Occipital lobe (tissue), 2 donors: ENCODE data around the gene C1orf21. TPM values are rescaled to one million over a fixed set of nuclear protein-coding genes. Genes with fewer than 3 reads are reported as not detected.
"Not testable (repeated sequence)": the region's sequence is repeated elsewhere in the genome, so short reads cannot be mapped to it uniquely, and the experiment has no call there.

Experiments
- DNase-seq: peaks from one replicate; lab custom pipeline; 2025; lab: John Stamatoyannopoulos, UW
- total RNA-seq: library from RNA; depleted of rRNA; stranded (reverse); fragments of >200 nt; gene quantifications from one replicate; pipeline ENCODE4 v1.2.3, GENCODE V29; 2014

Gene C1orf21, protein sequence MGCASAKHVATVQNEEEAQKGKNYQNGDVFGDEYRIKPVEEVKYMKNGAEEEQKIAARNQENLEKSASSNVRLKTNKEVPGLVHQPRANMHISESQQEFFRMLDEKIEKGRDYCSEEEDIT
- total RNA-seq = 31.7 TPM

DNA sequence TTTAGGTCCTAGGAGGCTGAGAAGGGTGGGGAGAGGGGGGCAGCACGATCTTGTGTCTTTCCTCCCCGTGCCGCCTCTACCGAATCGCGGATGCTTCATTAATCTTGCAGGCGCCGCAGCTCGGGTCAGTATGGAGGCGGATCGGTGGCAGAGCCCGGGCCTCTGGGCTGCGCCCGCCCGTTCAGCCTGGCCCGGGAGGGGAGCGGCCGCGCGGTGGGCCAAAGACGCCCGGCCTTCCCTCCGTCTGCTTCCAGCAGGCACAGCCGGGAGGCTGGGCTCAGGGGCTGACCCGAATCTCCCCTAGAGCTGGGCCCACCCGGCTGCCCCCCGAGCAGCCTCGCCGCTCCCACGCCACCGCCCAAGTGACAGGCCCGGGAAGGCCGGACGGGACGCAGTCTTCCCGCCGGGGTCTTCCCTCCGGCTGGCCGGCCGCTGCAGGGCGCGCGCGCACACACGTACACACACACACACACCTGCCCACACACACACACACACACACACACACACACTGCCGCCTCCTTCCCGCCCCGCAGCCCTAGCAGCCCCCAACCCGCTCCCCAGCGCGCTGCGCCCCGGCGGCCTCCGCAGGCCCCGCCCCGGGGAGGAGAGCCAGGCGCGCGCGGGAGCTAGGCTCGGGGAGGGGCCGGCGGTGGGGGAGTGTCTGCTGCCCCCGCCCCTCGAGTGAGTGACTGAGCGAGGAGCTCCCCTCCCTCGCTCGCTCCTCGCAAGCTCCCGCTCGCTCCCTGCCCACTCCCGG lies at the start of gene C1orf21:
C1orf21 (plus strand) TSS at position 718 of the 757 bp plus-strand sequence. CDS start 90,481 bp downstream, outside the sequence.
- peak; percentile 80 for DNase-seq

DNA sequence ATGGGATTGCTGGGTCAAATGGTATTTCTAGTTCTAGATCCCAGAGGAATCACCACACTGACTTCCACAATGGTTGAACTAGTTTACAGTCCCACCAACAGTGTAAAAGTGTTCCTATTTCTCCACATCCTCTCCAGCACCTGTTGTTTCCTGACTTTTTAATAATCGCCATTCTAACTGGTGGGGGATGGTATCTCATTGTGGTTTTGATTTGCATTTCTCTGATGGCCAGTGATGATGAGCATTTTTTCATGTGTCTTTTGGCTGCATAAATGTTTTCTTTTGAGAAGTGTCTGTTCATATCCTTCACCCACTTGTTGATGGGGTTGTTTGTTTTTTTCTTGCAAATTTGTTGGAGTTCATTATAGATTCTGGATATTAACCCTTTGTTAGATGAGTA lies 49.0 kb upstream of the C1orf21 start:
- not testable (repeated sequence) for DNase-seq

DNA sequence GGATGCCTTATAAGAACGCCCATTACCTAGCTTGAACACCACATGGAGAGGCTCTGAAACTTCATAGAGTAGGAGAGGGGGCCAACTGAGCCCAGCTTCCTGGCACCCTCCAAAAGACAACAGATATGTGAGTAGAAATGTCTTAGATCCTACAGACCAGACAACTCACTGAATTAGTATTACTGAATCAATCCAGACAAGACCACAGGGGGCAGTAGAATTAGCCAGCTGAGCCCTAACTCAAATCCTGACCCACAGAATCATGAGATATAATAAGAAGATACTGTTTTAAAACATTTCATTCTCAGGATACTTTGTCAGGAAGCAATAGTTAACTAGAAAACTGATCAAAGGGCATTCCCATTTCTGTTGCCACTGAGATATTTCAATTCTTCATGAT lies 45.8 kb upstream of the C1orf21 start:
- DNase-seq = no peak

DNA sequence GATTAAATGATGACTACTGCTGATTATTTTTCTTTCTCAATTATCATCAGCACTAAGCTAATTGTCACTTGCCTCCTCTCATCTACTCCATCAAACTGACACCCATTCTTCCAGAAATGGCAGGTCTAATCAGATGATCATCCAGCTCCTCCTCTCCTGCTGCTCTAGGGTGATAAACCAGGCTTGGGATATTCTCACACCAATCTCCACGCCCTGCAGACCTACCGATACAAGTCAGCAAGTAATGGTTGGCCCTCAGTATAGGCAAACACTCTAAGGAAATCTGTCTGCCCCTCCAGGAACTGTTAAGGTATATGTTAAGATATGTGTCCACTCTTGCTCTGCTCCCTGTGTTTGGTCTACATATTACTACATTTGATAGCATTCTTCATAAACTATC lies 36.3 kb upstream of the C1orf21 start:
- DNase-seq = no peak

DNA sequence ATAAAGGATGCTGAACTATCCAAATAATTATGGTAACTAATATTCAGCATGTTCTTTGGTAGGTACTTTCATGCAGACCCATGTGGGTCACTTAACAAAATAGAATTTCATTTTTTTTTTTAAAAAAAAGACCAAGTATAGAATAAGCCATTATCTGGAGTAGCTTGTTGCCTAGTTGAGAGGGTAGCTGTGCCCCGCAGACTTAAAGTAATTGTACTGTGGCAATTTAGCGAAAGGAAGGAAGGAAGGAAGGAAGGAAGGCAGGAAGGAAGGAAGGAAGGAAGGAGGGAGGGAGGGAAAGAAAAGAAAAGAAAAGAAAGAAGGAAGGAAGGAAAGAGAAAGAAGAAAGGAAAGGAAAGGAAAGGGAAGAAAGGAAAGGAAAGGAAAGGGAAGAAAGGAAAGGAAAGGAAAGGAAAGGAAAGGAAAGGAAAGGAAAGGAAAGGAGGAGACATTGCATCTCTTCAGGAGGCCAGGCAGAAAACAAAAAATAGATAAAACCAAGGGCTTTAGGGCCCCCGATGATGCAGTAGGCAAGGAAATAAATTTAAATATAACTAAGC lies 35.3 kb upstream of the C1orf21 start:
- DNase-seq = no peak

DNA sequence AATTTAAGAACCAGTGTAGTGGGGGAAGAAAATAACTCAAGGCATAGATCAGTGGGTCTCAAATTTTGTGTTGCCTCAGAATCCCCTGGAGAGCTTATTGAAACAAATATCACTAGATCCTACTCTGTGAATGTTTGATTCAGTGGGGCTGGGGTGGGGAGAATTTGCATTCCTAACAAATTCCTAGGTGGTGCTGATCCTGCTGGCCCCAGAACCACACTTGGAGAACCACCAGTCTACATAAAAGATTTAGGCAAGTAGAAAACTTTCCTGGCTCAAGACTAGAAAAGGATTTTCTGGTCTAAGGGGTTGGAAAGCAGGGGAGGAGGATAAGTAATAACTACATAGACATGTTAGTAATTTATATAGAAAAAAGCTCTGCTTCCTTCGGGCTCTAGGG lies 34.1 kb upstream of the C1orf21 start:
- no peak for DNase-seq

DNA sequence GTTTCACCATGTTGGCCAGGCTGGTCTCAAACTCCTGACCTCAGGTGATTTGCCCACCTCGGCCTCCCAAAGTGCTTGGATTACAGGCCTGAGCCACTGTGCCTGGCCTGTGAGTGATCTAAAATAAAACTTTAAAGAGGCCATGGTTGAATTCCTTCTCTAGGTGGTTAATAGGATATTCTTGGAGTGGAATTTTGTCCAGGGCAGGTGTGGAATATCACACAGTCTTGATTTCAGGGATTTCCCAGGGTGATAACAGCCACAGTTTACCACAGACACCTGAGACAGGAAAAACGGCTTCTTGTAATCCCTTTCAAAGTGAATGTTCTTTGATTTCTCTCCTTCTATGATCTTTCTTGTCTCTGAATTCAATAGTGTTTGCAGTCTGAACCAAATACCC lies 32.1 kb upstream of the C1orf21 start:
- DNase-seq = no peak

DNA sequence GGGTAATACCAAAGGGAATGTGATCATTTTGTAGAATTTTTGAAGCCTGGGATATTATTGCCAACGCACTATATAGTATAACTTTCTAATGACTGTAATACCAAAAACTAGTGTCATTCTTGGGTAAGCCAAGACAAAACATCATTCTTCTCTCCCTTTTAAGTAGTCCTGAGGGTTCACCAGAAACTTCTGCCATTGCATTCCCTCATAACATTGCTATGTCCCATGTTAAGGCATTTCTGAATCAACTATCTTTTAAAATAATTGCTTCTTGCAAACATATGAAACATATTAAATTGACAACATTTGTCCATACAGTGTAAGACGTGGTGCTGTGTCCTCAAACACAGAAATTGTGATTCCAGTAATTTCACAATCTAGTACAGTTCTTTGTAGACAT lies 29.9 kb upstream of the C1orf21 start:
- no peak for DNase-seq

DNA sequence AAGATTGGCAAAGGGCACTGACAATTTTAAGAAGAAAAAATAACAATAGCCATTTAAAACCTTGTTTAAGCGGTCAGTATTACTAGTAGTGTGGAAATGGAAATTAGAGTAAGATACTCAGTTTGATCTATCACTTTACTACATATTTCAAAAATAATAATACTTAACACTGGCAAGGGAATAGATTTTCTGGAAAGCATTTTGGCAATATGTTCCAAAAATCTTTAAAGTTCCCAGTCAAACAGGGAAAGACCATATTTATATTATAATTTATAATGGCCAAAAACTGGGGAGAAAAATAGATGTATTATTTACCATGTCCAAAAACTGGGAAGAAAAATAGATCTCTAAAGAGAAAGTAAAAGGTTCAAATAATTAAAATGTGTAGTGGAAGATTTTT lies 28.6 kb upstream of the C1orf21 start:
- DNase-seq = no peak

DNA sequence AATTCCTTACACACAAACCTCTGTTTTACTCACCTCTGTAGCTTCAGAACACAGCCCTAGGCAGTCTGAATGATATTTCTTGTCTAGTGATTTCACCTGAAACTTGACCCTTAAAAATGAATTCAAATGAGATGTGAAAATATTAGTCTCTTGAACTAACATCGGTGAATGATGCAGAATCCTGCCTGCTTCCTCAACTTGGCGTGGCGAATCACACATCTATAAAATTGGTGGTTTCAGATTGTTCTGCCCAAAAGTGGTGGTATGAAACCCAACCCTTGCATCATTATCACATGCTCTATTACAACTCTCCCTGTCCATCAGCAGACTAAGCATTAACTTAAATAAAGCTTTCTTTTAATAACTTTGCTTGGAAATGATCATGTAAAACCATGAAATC lies 26.9 kb upstream of the C1orf21 start:
- DNase-seq = no peak

DNA sequence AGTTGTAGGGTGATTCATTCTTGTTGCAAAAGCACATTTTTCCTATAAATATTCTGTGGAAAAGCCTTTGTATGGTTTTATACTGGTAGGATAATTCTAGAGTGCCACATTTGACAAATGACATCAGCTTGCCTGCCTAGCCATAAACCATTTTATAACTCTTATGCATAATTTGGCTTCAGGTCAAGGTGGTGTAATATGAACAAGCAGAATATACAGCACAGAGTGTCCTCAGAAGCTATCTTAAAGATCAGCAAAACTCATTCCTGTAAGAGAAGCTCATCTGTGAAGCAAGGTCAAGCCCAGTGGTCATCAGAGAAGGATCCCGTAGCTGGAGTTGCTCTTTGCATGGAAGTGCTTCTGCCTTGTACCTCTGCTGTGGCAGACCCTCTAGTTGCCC lies 24.0 kb upstream of the C1orf21 start:
- no peak for DNase-seq

DNA sequence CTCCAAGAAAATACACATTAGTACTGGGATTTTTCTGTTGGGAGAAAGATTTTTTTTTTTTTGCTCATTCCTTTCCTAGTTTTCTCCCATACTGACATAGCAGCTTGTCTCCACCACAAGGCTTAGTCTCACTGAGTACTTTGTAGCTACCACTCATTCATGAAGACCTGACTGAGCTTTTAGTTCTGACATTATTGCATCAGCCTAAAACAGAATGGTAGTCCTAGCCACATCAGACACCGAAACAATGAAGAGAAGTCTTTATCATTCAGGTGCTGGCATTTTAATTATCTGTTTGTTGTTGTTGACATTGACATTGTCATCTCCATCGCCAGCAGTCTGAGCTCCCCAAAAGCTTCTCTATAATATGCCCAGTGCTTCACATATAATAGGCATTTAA lies 21.1 kb upstream of the C1orf21 start:
- DNase-seq = no peak

DNA sequence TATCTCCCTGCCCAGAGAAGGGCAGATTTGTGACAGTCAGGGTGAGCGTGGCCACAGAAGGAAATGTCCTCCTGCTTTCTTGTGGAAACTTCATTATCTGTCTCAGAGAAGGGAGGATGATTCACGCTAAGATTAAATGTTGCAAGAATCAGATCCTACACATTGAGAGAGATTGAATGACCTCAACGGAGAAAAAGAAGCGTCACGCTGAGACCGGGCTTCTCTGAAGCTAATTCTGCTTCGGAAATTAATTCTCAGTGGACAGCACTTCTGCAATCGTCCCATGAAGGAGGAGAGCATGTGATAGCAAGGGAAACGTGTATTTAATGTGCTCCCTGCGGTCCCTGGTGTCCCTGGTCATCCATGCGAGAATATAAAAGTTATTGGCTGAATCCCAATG lies 19.8 kb upstream of the C1orf21 start:
- DNase-seq = no peak

DNA sequence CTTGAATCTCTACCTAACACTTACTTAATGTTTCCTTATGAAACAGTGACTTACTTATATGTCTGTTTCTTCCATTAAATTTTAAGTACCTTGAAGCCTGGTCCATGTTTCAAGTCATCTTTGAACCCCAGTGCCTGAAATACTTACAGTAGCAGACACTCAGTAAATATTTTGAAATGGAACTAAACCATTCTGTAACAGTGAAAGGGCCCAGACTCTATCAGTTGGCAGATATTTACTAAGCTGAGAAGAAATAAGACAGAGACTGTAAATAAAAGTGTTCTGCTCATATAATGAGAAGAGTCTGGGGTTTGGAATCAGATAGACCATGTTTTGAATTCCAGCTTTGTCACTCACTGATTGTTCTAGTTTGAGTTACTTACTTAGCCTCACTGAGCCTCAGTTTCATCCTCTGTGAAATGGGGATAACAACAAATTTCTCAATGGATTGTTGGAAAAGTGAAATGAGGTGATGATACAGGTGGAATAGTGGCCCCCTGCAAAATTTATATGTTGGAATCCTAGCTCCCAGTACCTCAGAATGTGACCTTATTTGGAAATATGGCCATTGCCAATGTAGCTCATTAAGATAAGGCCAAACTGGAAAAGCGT lies 19.3 kb upstream of the C1orf21 start:
- no peak for DNase-seq

DNA sequence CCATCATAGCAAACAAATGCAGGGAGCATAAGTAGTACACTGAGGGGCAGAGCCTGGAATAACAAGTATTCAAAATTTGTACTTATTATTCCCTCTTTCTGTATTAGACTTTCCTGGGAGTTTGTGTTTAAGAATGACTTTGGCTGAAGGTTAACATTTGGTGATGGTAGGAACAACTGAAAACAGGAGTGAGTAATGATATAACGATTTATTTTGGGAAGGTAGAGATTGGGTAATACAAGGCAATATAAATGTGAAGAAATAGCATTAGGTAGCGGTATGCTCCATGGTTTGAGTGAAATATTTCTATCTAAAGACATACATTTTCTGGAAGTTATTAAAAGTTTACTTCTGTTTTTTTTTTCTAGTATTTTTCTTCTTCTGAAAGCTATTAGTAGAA lies 18.5 kb upstream of the C1orf21 start:
- DNase-seq = no peak

DNA sequence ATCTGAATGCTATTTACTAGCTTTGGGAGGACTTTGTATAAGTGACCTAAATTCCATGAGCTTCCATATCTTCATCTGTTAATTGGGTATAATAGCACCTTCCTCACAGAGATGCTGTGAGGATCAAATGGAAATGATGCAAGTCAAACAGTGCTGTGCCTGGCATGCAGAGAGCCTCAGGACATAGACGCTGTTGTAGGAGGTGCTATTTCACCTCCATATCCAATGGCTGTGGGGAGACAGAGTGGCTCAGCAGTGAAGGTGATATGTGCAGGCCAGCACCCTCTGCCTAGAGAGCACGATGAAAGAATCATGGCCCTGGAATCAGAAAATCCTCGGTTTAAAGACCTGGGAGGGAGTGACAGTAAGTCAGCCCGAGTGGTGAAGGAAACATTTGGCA lies 16.0 kb upstream of the C1orf21 start:
- DNase-seq = no peak

DNA sequence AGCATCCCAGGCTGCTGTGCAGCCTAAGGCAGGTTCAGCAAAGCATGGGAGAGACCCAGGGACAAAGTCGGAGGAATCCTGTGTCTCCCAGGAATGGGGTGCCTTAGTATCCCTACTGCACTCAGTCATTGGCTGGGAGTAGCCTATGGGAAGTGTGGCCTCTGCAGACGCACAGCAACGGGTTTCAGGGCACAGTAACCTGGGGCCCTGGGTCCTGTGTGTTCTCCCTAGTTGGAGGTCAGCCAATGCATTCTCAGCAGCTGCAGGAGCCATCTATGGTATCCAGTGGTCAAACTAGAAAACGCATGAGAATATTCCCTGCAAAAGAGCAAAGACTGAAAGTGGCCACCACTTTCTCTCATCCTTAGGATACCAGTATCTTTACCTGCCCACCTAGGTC lies 13.7 kb upstream of the C1orf21 start:
- DNase-seq = no peak

DNA sequence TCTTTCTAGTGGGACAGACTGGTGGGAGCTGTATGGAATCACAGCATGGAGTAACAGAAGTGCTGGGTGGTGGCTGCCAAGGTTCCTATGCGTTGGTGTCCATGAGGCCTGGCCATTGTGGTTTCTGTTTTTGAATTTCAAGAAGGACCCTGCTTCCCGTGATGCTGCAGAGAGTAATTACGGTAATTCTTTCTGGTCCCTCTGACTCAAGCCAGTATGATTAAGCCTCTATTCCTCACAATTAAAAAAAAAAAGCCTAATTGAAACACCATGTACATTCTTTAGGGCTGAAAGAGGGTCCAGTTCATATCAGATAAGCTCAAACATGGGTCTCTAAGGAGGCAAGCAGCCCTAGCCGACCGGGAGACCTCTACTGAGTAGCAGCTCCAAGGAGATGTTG lies 10.5 kb upstream of the C1orf21 start:
- no peak for DNase-seq

DNA sequence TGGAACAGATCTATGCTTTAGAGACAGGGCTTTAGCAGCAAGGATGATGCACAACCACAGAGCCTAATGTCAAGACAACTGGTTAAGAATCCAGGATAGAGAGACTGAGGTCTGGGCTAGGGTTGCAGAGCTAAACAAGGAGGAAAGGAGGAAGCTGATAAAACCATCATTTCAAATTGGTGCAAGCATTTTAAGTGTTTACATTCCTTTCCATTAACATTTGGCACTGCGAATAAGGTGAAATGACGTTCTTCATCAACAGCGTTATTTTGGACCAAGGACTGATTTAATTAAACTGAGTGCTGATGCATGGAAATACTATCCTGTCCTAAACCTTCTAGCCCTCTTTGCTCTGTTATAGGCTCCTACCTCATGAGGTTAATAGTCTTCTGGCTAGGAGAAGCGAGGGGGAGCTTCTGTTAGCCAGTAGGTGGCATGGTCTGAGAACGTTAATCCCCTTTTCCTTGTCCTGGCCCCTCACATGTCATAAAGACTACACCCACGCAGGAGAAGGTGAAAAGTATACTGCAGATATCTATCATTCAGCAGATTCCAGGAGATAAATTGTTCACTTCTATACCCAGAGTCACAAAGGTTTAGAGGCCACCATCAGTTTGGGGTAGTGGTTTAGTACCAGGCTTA lies 7.6 kb upstream of the C1orf21 start:
- no peak for DNase-seq

DNA sequence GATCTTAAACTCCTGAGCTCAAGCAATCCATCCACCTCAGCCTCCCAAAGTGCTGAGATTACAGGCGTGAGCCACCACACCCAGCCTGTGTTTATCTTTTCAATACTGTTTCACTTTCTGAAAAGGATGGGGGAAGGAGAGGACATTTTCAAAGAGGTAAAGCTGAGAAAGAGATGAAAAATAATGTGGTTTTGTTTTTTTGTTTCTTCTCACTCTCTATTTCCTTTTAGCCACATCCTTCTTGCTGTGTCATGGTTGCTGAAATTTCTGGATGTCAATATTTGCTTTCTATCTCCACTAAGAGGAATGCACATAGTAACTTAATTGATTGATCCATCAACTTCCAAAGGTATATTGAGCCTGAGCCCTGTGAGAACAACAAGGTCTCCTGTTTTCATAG lies 6.4 kb upstream of the C1orf21 start:
- DNase-seq = no peak

DNA sequence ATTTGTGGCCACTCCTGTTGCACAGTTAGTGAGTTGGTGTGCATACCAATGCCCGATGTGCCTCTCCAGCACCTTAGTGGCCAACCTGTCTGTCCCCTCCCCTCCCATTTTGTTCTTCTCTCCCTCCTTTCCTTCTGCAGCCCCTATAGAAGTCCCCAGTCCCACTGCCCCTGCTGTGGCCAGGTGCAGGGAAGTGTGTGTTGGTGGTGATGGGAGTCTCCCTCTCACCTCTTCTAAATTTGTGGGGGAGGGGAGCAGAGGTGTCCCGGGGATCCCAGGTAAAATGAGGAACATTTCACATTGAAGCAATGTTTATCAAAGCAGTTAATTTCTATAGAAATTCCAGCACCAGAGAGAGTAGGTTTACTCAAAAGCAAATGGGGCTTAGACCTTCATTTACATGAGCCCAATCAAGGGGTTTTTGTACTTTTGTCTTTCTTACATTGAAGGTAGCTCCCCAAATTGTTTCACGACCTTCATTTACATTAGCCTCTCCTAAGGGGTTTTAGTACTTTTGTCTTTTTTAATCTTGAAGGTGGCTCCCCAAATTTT lies 3.0 kb upstream of the C1orf21 start:
- no peak for DNase-seq

DNA sequence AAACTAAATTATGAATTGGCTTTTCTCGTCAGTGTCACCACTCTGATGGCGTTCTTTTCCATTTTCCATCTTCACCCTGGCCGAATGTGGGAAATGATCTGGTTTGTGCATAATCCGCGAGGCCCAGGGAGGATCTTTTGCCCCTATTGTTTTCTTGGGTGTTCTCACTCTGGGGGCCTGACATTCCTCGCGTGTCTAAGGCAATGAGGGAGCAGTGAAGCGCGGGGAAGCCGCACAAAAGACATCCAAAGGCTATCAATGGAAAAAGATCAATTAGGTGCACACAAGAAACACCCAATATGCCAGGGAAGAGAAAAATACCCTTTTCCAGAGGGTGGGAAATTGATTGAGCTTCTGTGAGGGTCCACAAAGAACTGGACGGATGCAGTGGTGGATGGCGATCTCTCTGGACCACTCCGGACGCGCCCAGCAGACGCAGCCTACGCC lies 941 bp upstream of the C1orf21 start:
- no peak for DNase-seq
